MM.1S (cell line): ENCODE results near the gene ROR2.

Experiments
- CTCF ChIP-seq: fragments of 300-600 bp; sonication (generic); IDR thresholded peaks from 2 replicates; pipeline ENCODE4 v1.5.1; 2016; ENCODE audit warnings: antibody characterized with exemption, low read length, mixed read lengths
- EZH2 ChIP-seq: fragments of 300-600 bp; sonication (generic); optimal IDR thresholded peaks from 2 replicates; pipeline ENCODE3; 2017; ENCODE audit warnings: low read depth, mild to moderate bottlenecking, antibody characterized with exemption, low read length, mixed read lengths
- EZH2phosphoT487 ChIP-seq: fragments of 300-600 bp; sonication (generic); IDR thresholded peaks from 2 replicates; pipeline ENCODE4 v1.6.1; 2018; ENCODE audit warnings: antibody characterized with exemption, low read length

- TF ChIP-seq CTCF (no peak), EZH2 (no peak), EZH2phosphoT487 (no peak)
Observed at GRCh38 chr9:91921371-91921770, 28.7 kb downstream of the ROR2 start.
